GM12875 (cell line): ENCODE measurements around the gene CNTN1.

Experiments
- H3K4me3 ChIP-seq: one replicate; pipeline ENCODE4 v1.5.1; 2011; ENCODE audit warnings: low read depth, low read length, control low read depth
- TF ChIP-seq, protein P1 (sequence below): IDR thresholded peaks from 2 replicates; pipeline ENCODE4 v1.5.1; 2011; ENCODE audit warnings: low read depth, mild to moderate bottlenecking, control low read depth, inconsistent platforms, low read length, moderate library complexity, borderline replicate concordance; ENCODE audit not compliant: insufficient read depth

Gene CNTN1

DNA sequence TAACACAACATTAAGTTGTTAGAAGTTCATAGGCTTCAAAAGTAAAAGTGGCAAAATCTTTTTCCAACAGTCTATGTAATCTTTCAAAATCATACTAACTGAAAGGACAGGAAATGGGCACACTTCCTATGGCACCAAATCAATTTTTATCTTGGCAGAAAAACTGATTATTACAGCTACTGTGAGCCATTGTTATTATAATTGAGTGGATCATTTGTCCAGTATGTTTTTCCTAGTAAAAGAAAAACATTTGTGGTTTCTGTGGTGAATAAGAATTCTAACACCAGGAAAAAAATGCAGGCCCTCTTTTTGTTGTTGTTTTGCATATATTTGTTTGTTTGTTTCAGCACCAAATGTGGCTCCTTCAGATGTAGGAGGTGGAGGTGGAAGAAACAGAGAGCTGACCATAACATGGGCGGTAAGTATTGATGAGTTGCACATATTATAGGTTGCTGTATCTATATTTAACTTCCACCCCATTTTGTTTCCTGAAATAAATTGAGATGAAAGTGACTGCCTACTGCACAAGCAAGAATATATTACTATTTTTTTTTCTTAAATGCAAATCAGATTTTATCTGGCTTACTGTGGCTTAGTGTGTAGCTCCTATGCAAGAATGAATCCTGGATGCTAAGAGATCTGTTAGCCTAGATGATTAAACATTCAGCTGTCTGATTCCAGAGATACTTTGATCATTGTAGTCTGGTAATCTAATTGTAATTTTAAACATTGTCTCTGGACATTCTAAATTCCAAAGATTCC lies 321.8 kb downstream of the CNTN1 start:
- TF ChIP-seq, protein P1, sequence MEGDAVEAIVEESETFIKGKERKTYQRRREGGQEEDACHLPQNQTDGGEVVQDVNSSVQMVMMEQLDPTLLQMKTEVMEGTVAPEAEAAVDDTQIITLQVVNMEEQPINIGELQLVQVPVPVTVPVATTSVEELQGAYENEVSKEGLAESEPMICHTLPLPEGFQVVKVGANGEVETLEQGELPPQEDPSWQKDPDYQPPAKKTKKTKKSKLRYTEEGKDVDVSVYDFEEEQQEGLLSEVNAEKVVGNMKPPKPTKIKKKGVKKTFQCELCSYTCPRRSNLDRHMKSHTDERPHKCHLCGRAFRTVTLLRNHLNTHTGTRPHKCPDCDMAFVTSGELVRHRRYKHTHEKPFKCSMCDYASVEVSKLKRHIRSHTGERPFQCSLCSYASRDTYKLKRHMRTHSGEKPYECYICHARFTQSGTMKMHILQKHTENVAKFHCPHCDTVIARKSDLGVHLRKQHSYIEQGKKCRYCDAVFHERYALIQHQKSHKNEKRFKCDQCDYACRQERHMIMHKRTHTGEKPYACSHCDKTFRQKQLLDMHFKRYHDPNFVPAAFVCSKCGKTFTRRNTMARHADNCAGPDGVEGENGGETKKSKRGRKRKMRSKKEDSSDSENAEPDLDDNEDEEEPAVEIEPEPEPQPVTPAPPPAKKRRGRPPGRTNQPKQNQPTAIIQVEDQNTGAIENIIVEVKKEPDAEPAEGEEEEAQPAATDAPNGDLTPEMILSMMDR = no peak
- H3K4me3 ChIP-seq = no peak overlapping the region

DNA sequence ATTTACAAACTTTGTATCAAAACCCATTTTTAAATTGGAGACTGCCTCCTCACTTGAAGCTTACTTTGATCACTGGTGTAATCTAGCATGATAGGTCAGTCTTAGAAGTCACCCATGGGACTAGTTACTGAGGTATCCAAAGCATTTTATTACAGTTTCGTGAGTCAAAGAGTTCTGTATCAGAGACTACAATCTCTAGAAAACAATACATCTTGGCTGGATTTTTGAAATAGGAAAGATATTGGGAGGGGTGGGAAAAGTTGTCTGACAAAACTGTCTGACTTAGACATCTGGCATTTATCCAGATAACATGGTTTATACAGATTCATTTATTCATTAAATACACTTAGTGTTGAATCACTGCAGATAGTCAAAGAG lies 322.4 kb downstream of the CNTN1 start:
- H3K4me3 ChIP-seq = no peak overlapping the region
- TF ChIP-seq, protein P1 = no peak

DNA sequence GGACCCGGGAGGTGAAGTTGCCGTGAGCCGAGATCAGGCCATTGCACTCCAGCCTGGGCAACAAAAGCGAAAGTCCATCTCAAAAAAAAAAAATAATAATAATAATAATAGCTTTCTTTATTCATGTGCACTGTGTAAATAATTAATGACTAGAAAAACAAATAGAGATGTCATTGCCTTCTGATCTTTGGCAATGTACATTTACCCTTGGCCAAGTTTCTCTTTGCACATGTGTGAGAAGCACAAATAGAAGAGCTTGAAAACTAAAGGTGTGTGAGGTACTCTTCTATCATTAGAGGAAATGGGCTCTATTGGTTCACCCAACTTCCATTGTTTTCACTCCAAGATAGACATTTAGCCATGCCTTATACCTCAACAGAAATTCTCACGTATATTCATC lies 325.8 kb downstream of the CNTN1 start:
- no peak overlapping the region for H3K4me3 ChIP-seq
- TF ChIP-seq, protein P1 = no peak

DNA sequence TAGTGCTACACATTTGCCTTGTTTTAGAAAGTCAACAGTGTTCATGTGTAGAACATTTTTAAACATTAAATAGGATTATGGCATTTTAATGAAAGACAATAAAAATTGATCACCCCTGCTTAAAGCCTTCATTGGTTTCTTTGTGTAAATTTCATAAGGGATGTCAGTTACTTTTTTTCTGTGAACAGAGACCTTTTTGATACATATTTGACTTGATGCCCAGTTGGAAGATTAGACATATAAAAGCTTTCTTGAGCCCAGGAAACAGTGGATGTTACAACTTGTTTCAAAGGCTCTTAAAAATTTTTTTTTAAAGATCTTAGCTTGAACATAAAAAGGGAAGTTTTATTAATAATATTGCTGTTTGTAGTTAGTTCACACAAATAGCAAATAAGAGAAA lies 327.2 kb downstream of the CNTN1 start:
- no peak overlapping the region for H3K4me3 ChIP-seq
- TF ChIP-seq, protein P1 = no peak

DNA sequence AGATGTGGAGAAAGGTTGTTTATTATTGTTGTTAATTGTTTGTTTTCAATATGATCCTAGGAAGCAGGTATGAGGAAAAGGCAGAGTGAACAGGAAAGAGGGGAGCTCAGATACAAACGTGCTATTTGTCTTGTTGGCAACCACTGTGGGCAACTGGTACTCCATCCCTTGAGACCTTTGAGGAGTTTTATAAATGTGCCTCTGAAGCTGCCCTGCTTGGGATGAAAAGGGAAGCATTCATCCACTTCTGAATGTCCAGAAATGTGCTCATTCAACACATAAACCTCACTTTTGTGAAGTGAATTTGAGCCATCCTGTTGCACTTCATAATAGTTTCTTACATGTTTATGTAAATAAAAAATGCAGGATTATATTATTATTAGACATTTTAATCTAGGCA lies 331.6 kb downstream of the CNTN1 start:
- TF ChIP-seq, protein P1 = no peak
- H3K4me3 ChIP-seq = no peak overlapping the region

DNA sequence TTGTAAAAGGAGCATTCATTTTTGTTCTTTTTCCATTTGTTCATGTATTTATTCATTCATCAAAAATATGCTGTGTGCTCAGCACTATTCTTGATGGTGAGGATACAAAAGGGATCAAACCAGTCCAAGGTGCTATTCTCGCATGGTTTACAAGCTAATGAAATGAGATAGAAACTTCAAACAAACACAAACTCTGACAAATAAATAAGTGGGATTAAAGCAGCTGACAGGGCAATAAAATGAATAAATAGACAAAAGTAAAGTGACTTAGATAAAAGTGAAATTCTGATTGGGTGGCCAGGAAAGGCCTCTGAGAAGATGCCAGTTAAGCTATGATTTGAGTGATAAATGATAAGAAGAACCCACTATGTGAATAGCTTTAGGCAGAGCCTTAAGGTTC lies 333.9 kb downstream of the CNTN1 start:
- TF ChIP-seq, protein P1 = no peak
- H3K4me3 ChIP-seq = no peak overlapping the region

DNA sequence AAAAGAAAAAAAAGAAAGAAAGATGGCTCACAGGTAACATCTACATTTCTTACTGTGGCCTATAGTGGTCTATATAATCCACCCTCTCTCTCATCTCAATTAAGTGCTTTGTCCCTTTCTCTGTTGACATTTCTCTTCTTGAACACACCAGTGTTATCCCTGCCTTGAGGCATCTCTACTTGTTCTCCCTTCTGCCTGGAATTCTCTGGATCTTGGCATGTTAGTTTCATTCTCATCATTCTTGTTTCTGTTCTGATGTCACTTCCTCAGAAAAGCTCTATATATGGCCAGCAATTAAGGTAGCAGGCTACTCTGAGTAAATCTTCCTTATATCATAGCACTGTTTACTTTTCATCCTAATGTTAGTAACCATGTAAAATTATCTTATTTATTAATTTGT lies 340.1 kb downstream of the CNTN1 start:
- TF ChIP-seq, protein P1 = no peak
- no peak overlapping the region for H3K4me3 ChIP-seq
